A673 (cell line): Measurements from ENCODE around the gene ALDH18A1. TPM values are rescaled to one million over a fixed set of nuclear protein-coding genes. Genes with fewer than 3 reads are reported as not detected.

Experiments used
- BruUV-seq: library from RNA; stranded (reverse); fragments of 400-500 nt; replicated peaks from 2 replicates; lab custom pipeline; 2021; lab: Mats Ljungman, UMichigan
- CTCF ChIA-PET: fragments of 300-600 bp; sonication (Branson Sonifier 250); formaldehyde crosslinking; loops from one replicate; lab custom pipeline; 2022; ENCODE audit warnings: antibody characterized with exemption; lab: Charles Lee
- POLR2A ChIA-PET: fragments of 300-600 bp; sonication (Branson Sonifier 250); formaldehyde crosslinking; loops from one replicate; lab custom pipeline; 2022; ENCODE audit warnings: antibody characterized with exemption; ENCODE audit not compliant: low non-redundant PET; lab: Charles Lee
- DNase-seq: peaks from one replicate; pipeline ENCODE4 v3.0.0-alpha.2; 2015; ENCODE audit warnings: low spot score
- H3K27ac ChIP-seq: fragments of 200-600 bp; sonication (generic); 2 replicates; pipeline ENCODE4 v1.5.1; 2016; ENCODE audit warnings: mixed run types, low read depth, mild to moderate bottlenecking, mixed read lengths, antibody characterized with exemption, low read length; ENCODE audit not compliant: poor library complexity, severe bottlenecking
- H3K27me3 ChIP-seq: fragments of 200-600 bp; sonication (generic); replicated peaks from 2 replicates; pipeline ENCODE4 v1.6.1; 2017; ENCODE audit warnings: mixed run types, low read depth, mild to moderate bottlenecking, mixed read lengths, antibody characterized with exemption, low read length; ENCODE audit not compliant: insufficient read depth, poor library complexity
- H3K36me3 ChIP-seq: fragments of 200-600 bp; sonication (generic); 2 replicates; pipeline ENCODE4 v1.6.1; 2016; ENCODE audit warnings: mixed run types, mild to moderate bottlenecking, mixed read lengths, antibody characterized with exemption, low read length; ENCODE audit not compliant: insufficient read depth, poor library complexity, severe bottlenecking
- H3K4me1 ChIP-seq: fragments of 200-600 bp; sonication (generic); 2 replicates; pipeline ENCODE4 v1.6.1; 2017; ENCODE audit warnings: mixed run types, mild to moderate bottlenecking, mixed read lengths, antibody characterized with exemption, low read length; ENCODE audit not compliant: insufficient read depth, poor library complexity, severe bottlenecking
- H3K4me3 ChIP-seq: fragments of 200-600 bp; sonication (generic); 2 replicates; pipeline ENCODE4 v1.5.1; 2016; ENCODE audit warnings: low read depth, mixed run types, mild to moderate bottlenecking, mixed read lengths, low read length; ENCODE audit not compliant: poor library complexity, severe bottlenecking
- H3K9me3 ChIP-seq: fragments of 200-600 bp; sonication (generic); 2 replicates; pipeline ENCODE4 v1.6.1; 2016; ENCODE audit warnings: mixed run types, low read depth, mild to moderate bottlenecking, mixed read lengths, antibody characterized with exemption, low read length; ENCODE audit not compliant: poor library complexity, severe bottlenecking
- EZH2 ChIP-seq: fragments of 200-600 bp; sonication (generic); IDR thresholded peaks from 2 replicates; pipeline ENCODE4 v1.6.1; 2017; ENCODE audit warnings: borderline replicate concordance, low read depth, mild to moderate bottlenecking, mixed read lengths, antibody characterized with exemption, low read length; ENCODE audit not compliant: poor library complexity, severe bottlenecking
- intact Hi-C: fragments of 100-400 bp; cut with micrococcal nuclease; formaldehyde crosslinking; loops from one replicate; pipeline ENCODE4 v1.10.0; 2022; ENCODE audit not compliant: unreplicated experiment
- total RNA-seq: library from RNA; stranded (reverse); gene quantifications from 2 replicates; pipeline ENCODE4 v1.2.3, GENCODE V29; 2021
- TF ChIP-seq, protein P1 (sequence below): fragments of 300-800, 200-600 bp; sonication (generic); conservative IDR thresholded peaks from 2 replicates; pipeline ENCODE4 v1.5.1; 2017; ENCODE audit warnings: low read depth, mild to moderate bottlenecking, antibody characterized with exemption, low read length, moderate library complexity, mixed read lengths

Gene ALDH18A1
- total RNA-seq, 1 experiment from 2014 or later = 88.0 TPM

DNA sequence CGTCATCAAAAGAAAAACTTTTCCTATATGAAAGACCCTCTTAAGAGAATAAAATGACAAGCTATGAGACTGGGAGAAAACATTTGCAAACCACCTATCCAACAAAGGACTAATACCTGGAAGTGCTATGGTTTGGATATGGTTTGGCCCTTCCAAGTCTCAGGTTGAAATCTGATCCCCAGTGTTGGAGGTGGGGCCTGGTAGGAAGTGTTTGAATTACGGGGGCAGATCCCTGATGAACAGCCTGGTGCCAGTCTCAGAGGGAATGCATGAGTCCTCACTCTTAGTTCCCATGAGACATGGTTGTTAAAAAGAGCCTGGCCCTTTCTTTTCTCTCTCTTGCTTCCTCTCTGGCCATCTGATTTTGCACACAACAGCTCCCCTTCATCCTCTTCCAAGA lies 6.3 kb downstream of the ALDH18A1 start:
- BruUV-seq = no TSS peak
- H3K4me3 ChIP-seq = no peak overlapping the region
- H3K4me1 ChIP-seq = no peaks in the 10 kb centered on the region
- no peaks in the 10 kb centered on the region for H3K27me3 ChIP-seq
- peak; percentile 9 for DNase-seq
- intact Hi-C loops = no loop called here
- H3K27ac ChIP-seq = no peak overlapping the region
- POLR2A ChIA-PET = no interaction called here
- peaks cover 7% of the 10 kb centered on the region for H3K9me3 ChIP-seq
- TF ChIP-seq, protein P1, sequence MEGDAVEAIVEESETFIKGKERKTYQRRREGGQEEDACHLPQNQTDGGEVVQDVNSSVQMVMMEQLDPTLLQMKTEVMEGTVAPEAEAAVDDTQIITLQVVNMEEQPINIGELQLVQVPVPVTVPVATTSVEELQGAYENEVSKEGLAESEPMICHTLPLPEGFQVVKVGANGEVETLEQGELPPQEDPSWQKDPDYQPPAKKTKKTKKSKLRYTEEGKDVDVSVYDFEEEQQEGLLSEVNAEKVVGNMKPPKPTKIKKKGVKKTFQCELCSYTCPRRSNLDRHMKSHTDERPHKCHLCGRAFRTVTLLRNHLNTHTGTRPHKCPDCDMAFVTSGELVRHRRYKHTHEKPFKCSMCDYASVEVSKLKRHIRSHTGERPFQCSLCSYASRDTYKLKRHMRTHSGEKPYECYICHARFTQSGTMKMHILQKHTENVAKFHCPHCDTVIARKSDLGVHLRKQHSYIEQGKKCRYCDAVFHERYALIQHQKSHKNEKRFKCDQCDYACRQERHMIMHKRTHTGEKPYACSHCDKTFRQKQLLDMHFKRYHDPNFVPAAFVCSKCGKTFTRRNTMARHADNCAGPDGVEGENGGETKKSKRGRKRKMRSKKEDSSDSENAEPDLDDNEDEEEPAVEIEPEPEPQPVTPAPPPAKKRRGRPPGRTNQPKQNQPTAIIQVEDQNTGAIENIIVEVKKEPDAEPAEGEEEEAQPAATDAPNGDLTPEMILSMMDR = no peak
- no peak for TF ChIP-seq EZH2
- CTCF ChIA-PET = no interaction called here
- peaks cover 37% of the 10 kb centered on the region for H3K36me3 ChIP-seq

DNA sequence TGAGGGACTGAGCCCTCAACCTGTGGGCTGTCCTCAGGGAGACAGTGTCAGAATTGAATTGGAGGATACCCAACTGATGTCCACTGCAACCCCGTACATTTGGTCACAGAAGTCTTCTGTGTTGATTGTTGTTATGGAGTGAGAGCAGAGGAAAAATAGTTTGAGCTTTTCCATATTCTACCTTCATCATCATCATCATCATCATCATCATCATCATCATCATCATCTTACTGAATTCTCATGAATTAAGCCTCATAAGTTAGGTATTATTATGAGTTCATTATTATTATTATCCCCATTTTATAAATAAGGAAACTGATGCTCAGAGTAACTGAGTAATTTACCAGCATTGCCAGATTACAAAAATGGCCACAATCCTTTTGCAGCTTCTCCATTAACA lies 8.4 kb downstream of the ALDH18A1 start:
- ChIA-PET CTCF (no interaction called here), POLR2A (no interaction called here)
- Histone ChIP-seq H3K27me3 (no peaks in the 10 kb centered on the region), H3K4me1 (no peaks in the 10 kb centered on the region), H3K4me3 (no peak overlapping the region), H3K9me3 (peaks cover 7% of the 10 kb centered on the region), H3K27ac (no peak overlapping the region), H3K36me3 (peaks cover 37% of the 10 kb centered on the region)
- no peak for DNase-seq
- BruUV-seq = no TSS peak
- intact Hi-C loops = no loop called here
- TF ChIP-seq, protein P1 = no peak
- no peak for TF ChIP-seq EZH2

DNA sequence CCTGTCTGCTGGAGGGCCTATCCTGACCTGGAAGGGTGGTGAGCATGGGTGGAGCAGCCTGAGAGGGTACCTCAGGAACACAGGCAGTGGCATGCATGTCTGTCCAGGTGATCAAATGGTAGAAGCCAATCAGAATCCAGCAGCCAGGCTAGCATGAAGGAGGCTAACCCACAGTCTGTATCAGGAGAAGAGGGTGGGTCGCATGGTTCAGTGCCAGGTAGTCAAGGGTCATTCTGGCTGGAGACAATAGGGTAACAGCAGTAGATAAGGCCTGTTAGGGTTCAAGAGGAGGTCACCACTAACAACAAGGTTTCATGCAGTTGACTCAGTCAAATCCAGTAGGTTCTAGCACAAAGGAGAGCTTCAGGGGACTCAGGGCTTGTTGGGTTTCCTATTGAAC lies 10.4 kb downstream of the ALDH18A1 start:
- no peak for DNase-seq
- CTCF ChIA-PET = no interaction called here
- Histone ChIP-seq H3K4me1 (no peaks in the 10 kb centered on the region), H3K4me3 (no peak overlapping the region), H3K27ac (no peak overlapping the region), H3K9me3 (no peaks in the 10 kb centered on the region), H3K36me3 (peaks cover 28% of the 10 kb centered on the region), H3K27me3 (no peaks in the 10 kb centered on the region)
- BruUV-seq = no TSS peak
- intact Hi-C loops = no loop called here
- TF ChIP-seq, protein P1 = no peak
- no peak for TF ChIP-seq EZH2
- POLR2A ChIA-PET = no interaction called here
